KOPT-K1 (cell line): ENCODE measurements around the gene CXorf66.
A peak's percentile ranks its signal among the peaks of the same experiment; 100 is the strongest.
"Not testable (repeated sequence)": the region's sequence is repeated elsewhere in the genome, so short reads cannot be mapped to it uniquely, and the experiment has no call there.

Experiments
- H3K27ac ChIP-seq: fragments of 200-600 bp; sonication (generic); 2 replicates; pipeline ENCODE4 v1.5.1; 2016; ENCODE audit warnings: antibody characterized with exemption, mild to moderate bottlenecking, low read depth, low read length; ENCODE audit not compliant: poor library complexity, severe bottlenecking
- H3K36me3 ChIP-seq: fragments of 200-600 bp; sonication (generic); 2 replicates; pipeline ENCODE4 v1.5.1; 2017; ENCODE audit warnings: antibody characterized with exemption, mild to moderate bottlenecking, low read length, moderate library complexity; ENCODE audit not compliant: insufficient read depth
- H3K9me3 ChIP-seq: fragments of 200-600 bp; sonication (generic); 2 replicates; pipeline ENCODE4 v1.5.1; 2017; ENCODE audit warnings: antibody characterized with exemption, low read length, mild to moderate bottlenecking; ENCODE audit not compliant: insufficient read depth, poor library complexity, severe bottlenecking

CXorf66 gene, protein sequence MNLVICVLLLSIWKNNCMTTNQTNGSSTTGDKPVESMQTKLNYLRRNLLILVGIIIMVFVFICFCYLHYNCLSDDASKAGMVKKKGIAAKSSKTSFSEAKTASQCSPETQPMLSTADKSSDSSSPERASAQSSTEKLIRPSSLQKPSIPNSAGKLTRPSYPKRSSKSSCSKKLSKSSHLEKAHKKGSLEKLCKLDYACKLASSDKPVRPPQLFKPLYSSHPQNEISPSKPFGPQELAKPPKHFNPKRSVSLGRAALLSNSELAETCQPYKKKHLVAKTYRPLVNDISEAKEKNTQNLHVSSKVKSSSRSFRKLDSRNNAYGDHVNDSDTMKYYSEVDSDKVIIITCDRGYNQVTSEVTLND

DNA sequence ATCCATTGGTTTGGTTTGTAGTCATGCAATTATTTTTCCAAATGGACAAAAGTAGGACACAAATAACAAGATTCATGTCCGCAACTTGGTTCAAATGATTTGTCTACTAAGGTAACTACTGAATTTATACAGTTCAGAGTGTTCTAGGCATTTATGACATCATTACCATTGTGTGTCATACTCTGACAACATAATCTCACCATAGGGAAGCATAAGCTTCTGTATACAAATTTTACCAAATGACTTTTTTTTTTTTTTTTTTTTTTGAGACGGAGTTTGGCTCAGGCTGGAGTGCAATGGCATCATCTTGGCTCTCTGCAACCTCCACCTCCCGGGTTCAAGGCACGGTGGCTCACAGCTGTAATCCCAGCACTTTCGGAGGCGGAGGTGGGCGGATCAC, at the start of gene CXorf66:
CXorf66 (minus strand) TSS at position 101 of the 400 bp plus-strand sequence; CDS start at position 76, 25 bp downstream.
- no peak within 1 kb of the TSS for H3K27ac ChIP-seq
- H3K9me3 ChIP-seq = no peaks in the 10 kb centered on the region
- H3K36me3 ChIP-seq = no peaks in the 10 kb centered on the region

- Histone ChIP-seq H3K27ac (no peak overlapping the region), H3K36me3 (no peaks in the 10 kb centered on the region), H3K9me3 (no peaks in the 10 kb centered on the region)
Measured at GRCh38 chrX:139982856-139983255, 17.5 kb upstream of the CXorf66 start.

- no peaks in the 10 kb centered on the region for H3K36me3 ChIP-seq
- no peaks in the 10 kb centered on the region for H3K9me3 ChIP-seq
- no peak overlapping the region for H3K27ac ChIP-seq
Measured at GRCh38 chrX:139974471-139974870, 9.2 kb upstream of the CXorf66 start.

DNA sequence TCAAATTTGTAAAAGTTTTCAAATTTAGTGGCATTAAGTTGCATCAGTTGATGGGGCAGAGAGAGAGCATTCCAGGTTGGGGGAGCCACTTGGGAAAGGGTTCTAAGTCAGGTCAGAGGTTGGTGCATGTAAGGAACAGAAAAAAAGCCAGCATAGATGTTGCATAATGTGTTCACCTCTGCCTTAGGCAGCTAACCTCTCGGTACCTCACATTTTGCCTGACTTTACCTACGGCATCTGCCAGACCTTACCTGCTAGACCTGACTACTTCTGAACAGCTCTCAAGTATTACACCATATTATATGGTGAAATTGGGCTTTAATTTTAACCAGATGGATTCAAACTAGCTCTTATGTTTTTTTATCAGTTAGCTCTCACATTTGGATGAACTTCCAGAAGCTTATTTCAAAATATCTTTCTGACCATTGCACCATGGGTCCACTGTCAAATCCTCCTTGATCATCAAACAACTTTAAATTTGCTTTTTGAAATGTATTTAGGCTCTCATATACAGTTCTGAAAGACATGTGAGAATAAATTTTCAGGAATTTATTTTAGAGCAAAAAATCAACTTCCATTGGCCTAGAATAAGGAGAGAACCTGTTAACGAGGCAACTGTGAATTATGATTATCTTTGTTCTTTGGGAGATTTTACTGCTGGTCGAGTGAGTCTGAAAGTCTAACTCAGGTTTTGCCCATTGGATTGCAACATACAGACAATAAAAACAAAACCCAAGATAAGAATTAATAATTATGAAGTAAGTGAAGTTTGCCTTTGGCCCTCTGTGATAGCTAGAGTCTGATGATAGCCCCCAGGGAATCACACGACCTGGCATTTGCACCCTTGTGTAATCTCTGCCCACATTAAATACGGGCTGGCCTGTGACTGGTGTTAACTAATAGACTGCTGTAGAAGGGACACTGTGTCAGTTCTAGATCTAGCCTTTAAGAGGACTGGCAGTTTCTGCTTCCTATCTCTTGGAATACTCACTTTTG, 7.6 kb upstream of the CXorf66 start:
- no peak overlapping the region for H3K27ac ChIP-seq
- no peaks in the 10 kb centered on the region for H3K36me3 ChIP-seq
- H3K9me3 ChIP-seq = no peaks in the 10 kb centered on the region

- Histone ChIP-seq H3K27ac (no peak overlapping the region), H3K36me3 (no peaks in the 10 kb centered on the region), H3K9me3 (no peaks in the 10 kb centered on the region)
Measured at GRCh38 chrX:139972113-139972512, 6.8 kb upstream of the CXorf66 start.

- Histone ChIP-seq H3K27ac (no peak overlapping the region), H3K36me3 (no peaks in the 10 kb centered on the region), H3K9me3 (no peaks in the 10 kb centered on the region)
Measured at GRCh38 chrX:139971394-139971749, 6.1 kb upstream of the CXorf66 start.

DNA sequence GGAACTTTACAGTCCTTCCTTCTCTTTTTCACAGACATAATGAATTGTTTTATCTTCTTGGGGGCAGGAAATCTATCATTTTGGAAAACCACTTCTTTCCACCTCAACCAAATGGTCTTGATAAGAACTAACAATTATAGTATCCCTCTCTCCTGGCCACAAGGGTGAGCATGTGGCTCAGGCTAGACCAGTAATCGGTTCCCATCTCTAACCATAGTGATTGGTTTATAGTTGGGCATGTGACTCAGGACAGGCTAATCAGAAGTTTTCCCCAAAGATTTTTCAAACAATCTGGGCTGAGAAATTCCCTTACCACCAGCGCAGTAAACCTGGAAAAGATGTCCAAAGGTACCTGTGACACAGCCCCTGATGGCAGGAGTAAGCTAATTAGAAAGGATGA, 4.0 kb upstream of the CXorf66 start:
- no peaks in the 10 kb centered on the region for H3K9me3 ChIP-seq
- no peaks in the 10 kb centered on the region for H3K36me3 ChIP-seq
- H3K27ac ChIP-seq = no peak overlapping the region

GRCh38 chrX:139967750-139968149, 2.4 kb upstream of the CXorf66 start:
- no peaks in the 10 kb centered on the region for H3K9me3 ChIP-seq
- H3K27ac ChIP-seq = no peak overlapping the region
- H3K36me3 ChIP-seq = no peaks in the 10 kb centered on the region

- H3K27ac ChIP-seq = no peak overlapping the region
Measured at GRCh38 chrX:139967300-139967699, 2.0 kb upstream of the CXorf66 start.

GRCh38 chrX:139966159-139966558, 838 bp upstream of the CXorf66 start:
- not testable (repeated sequence) for H3K36me3 ChIP-seq, H3K9me3 ChIP-seq, H3K27ac ChIP-seq

More at GRCh38 chrX:139967300-139967699, 2.0 kb upstream of the CXorf66 start:
- Histone ChIP-seq H3K36me3 (no peaks in the 10 kb centered on the region), H3K9me3 (no peaks in the 10 kb centered on the region)

DNA sequence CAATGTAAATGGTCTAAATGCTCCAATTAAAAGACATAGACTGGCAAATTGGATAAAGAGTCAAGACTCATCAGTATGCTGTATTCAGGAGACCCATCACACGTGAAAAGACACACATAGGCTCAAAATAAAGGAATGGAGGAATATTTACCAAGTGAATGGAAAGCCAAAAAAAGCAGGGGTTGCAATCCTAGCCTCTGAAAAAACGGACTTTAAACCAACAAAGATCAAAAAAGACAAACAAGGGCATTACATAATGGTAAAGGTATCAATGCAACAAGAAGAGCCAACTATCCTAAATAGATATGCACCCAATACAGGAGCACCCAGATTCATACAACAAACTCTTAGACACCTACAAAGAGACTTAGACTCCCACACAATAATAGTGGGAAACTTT, 4.2 kb downstream of the CXorf66 start:
- not testable (repeated sequence) for H3K27ac ChIP-seq, H3K36me3 ChIP-seq, H3K9me3 ChIP-seq

- Histone ChIP-seq H3K27ac (no peak overlapping the region), H3K36me3 (no peaks in the 10 kb centered on the region), H3K9me3 (no peaks in the 10 kb centered on the region)
Measured at GRCh38 chrX:139949703-139950102, 15.6 kb downstream of the CXorf66 start.

GRCh38 chrX:139945075-139945474, 20.2 kb downstream of the CXorf66 start:
- Histone ChIP-seq H3K9me3 (no peaks in the 10 kb centered on the region), H3K36me3 (no peaks in the 10 kb centered on the region), H3K27ac (no peak overlapping the region)

DNA sequence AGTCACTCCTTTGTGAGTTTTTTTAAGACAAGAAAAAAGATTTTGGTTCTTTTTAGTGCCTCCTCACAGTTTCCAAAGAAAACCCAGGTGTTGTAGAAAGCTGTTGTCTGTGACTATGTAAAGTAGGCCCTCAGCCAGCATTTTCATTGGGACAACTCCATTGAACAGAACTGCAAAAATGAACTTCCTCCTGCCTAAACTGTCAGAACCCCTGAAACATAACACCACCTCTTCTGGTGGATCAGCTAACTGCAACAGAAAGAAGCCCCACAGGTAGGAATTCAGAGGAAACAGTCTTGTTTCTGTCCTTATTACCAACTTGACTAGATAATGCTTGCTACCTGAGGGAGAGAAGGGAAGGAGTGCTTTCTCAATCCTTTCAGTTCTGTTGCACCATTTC, 29.1 kb downstream of the CXorf66 start:
- no peaks in the 10 kb centered on the region for H3K36me3 ChIP-seq
- H3K9me3 ChIP-seq = no peaks in the 10 kb centered on the region
- H3K27ac ChIP-seq = no peak overlapping the region

GRCh38 chrX:139933904-139934303, 31.4 kb downstream of the CXorf66 start:
- H3K36me3 ChIP-seq = no peaks in the 10 kb centered on the region

More at GRCh38 chrX:139933904-139934303, 31.4 kb downstream of the CXorf66 start:
- H3K27ac ChIP-seq = peak overlapping the region; percentile 76
- H3K9me3 ChIP-seq = no peaks in the 10 kb centered on the region
